Measurements from ENCODE around the gene SRXN1. TPM values are rescaled to one million over a fixed set of nuclear protein-coding genes. Genes with fewer than 3 reads are reported as not detected.

SRXN1 gene
- total RNA-seq, 1 experiment from 2014 or later: 80.8 TPM

- Histone ChIP-seq H3K4me2 (ENCODE audit: low read length) (no peak overlapping the region), H3K4me1 (ENCODE audit: control insufficient read depth in 1 of 2, insufficient read depth in 2 of 2, low read length in 2 of 2) (no peaks in the 10 kb centered on the region), H3K27ac (ENCODE audit: low read depth, low read length) (no peak overlapping the region), H3K9me2 (ENCODE audit: insufficient read depth) (no peaks in the 10 kb centered on the region), H3K36me3 (ENCODE audit: control insufficient read depth in 1 of 2, insufficient read depth in 2 of 2, low read length in 2 of 2) (no peaks in the 10 kb centered on the region), H3K9ac (ENCODE audit: low read length) (no peak overlapping the region), H3K79me2 (ENCODE audit: insufficient read depth, low read length) (no peaks in the 10 kb centered on the region), H3K27me3 (ENCODE audit: insufficient read depth, low read length) (no peaks in the 10 kb centered on the region; the same call in 1 of the 2 replicates), H2AFZ (ENCODE audit: low read depth, low read length, poor library complexity, severe bottlenecking) (no peak overlapping the region), H4K20me1 (ENCODE audit: insufficient read depth) (no peaks in the 10 kb centered on the region), H3K4me3 (replicated peaks in 1 of 2; ENCODE audit: low read depth in 1 of 2, low read length in 2 of 2) (no peak overlapping the region), H3K9me3 (ENCODE audit: control insufficient read depth in 1 of 2, insufficient read depth in 1 of 2, low read depth in 1 of 2, low read length in 2 of 2) (no peaks in the 10 kb centered on the region)
- ATAC-seq (no peak), DNase-seq (ENCODE audit: low read depth, low spot score) (no peak)
- TF ChIP-seq EZH2phosphoT487 (IDR thresholded peaks at IDR 0.05; ENCODE audit: borderline replicate concordance): no peak
- TF ChIP-seq EZH2 (IDR thresholded peaks at IDR 0.05): no peak
- no peak for TF ChIP-seq ZFX (IDR thresholded peaks at IDR 0.05)
- no peak for TF ChIP-seq SRF (IDR thresholded peaks at IDR 0.05; ENCODE audit: low read depth)
- TF ChIP-seq ZNF274 (IDR thresholded peaks at IDR 0.05; ENCODE audit: low read depth, low read length): no peak
- no peak for TF ChIP-seq CTCF (IDR thresholded peaks at IDR 0.05 in 2 of 3, conservative IDR thresholded peaks at IDR 0.05 in 1 of 3; ENCODE audit: borderline replicate concordance in 1 of 3, insufficient read depth in 1 of 3, low read depth in 2 of 3, low read length in 2 of 3)
- no peak for TF ChIP-seq ATF3 (IDR thresholded peaks at IDR 0.05)
- no peak for TF ChIP-seq REST (IDR thresholded peaks at IDR 0.05; ENCODE audit: low read depth)
- no peak for TF ChIP-seq FOSL1 (IDR thresholded peaks at IDR 0.05; ENCODE audit: low read depth)
- intact Hi-C loops (cut with micrococcal nuclease): no loop called here
- ChIA-PET RAD21 (ENCODE audit: low non-redundant PET in 1 of 2, low total read pairs in 2 of 2, uncharacterized antibody in 2 of 2, unreplicated experiment in 2 of 2) (no interaction called here), POLR2A (no interaction called here), CTCF (interaction anchor here (1.6 kb wide), 1 partner anchor 22 kb away, joined by 5 read pairs; no protein-coding TSS in a partner anchor)
- no TSS peak for BruUV-seq (replicated peaks)
Measured at GRCh38 chr20:623704-624103, 29.3 kb downstream of the SRXN1 start.
